Stimulated activated CD4-positive, alpha-beta T cell treated with anti-CD3 and anti-CD28 coated beads, Interleukin-2, amount 100 ng/mL, for 24 hours (primary cell): Measurements from ENCODE around the gene SMTNL2.
"Not testable (repeated sequence)": the region's sequence is repeated elsewhere in the genome, so short reads cannot be mapped to it uniquely, and the experiment has no call there.

ENCODE experiments used
- DNase-seq, 2 donors: peaks; one replicate each; pipeline ENCODE4 v3.0.0-alpha.2; 2020

SMTNL2 gene

DNA sequence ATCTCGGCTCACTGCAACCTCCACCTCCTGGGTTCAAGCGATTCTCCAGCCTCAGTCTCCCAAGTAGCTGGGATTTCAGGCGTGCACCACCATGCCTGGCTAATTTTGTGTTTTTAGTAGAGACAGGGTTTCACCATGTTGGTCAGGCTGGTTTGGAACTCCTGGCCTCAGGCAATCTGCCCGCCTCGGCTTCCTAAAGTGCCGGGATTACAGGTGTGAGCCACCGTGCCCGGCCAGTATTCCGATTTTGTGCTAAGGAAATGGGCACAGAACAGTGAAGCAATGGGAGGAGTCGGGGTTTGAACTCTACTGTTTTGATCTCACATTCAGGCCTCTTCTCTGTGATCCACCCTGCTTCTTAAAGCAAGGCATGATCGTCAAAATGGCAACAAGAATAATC, 20.4 kb downstream of the SMTNL2 start:
- not testable (repeated sequence) for DNase-seq

- no peak for DNase-seq
These were observed 21.5 kb downstream of the SMTNL2 start for GRCh38 chr17:4605826-4606225.

DNA sequence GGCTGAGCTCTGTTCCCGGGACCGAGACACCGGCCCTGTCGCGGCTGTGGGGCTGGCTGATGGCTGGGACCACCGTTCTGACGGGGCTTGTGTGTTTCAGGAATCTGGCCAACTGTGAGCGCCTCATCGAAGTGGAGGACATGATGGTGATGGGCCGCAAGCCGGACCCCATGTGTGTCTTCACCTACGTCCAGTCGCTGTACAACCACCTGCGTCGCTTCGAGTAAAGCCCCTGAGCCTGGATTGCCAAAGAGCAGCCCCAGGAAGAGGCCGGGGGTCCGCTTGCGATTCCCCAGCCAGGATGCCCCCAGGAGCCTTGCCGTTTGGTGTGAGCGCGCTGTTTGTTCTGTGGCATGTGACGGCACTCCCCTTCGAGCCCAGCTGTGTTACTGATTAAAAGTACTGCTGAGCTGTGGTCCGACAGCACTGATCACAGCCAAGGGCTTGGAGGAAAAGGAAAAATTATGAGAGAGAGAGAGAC, 23.0 kb downstream of the SMTNL2 start:
- DNase-seq: no peak

- DNase-seq: no peak
These were observed 23.5 kb downstream of the SMTNL2 start for GRCh38 chr17:4607773-4608187.

DNA sequence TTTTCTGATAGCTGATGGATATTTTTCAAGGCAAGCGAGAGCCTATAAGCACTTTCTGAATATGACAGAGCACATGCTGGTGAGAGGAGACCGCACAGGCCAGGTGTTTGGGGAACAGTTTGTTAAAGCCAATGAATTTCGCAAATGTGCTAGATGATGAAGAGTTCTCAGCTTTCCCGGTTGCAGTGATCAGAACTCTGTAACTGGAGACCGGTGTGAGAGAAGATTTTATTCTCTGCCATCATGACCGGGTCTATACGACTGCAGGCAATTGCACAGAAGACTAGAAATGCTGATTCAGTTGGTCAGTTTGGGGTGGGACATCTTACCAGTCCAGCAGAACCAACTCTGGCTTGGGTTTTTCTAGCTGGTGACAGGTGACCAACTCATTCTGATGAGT, 25.4 kb downstream of the SMTNL2 start:
- DNase-seq: no peak

GRCh38 chr17:4610162-4610561, 25.8 kb downstream of the SMTNL2 start:
- no peak for DNase-seq

- no peak for DNase-seq
These were observed 26.3 kb downstream of the SMTNL2 start for GRCh38 chr17:4610656-4611055.

GRCh38 chr17:4616476-4616875, 32.1 kb downstream of the SMTNL2 start:
- DNase-seq: no peak

GRCh38 chr17:4617090-4617489, 32.8 kb downstream of the SMTNL2 start:
- DNase-seq: no peak

DNA sequence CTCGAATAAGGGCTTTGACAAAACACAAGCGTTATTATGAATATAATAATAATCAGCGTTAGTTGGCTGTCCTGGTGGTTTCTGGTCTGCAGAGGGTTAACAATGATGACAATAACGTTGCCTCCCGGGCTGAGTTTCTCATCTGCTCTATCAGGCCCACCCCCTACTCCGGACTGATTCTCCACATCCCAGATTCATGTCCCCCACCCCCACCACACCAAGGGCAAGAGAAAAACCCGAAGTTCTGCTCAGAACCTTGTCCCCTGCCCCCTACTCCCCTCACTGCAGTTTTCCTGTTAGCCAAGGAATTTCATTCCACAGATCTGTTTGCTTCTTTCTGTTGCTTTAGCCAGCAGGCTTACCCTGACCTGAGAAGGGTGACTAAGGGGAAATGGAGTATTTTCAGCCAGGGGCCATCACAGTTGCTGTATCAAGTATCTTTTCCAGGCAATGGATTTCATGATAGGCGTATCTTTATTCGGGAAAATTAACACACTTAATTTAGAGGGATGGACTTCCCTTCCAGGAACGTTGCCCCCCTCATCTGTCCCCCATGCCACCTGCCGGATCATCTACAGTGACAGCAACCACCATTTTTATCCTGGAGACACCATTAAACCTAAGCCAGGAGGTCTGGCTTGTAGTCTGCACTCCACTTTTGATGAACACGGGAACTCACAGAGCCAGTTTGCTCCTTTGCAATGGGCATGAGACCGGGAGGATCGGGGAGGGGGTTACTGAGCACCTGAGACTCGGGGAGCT, 33.4 kb downstream of the SMTNL2 start:
- no peak for DNase-seq

DNA sequence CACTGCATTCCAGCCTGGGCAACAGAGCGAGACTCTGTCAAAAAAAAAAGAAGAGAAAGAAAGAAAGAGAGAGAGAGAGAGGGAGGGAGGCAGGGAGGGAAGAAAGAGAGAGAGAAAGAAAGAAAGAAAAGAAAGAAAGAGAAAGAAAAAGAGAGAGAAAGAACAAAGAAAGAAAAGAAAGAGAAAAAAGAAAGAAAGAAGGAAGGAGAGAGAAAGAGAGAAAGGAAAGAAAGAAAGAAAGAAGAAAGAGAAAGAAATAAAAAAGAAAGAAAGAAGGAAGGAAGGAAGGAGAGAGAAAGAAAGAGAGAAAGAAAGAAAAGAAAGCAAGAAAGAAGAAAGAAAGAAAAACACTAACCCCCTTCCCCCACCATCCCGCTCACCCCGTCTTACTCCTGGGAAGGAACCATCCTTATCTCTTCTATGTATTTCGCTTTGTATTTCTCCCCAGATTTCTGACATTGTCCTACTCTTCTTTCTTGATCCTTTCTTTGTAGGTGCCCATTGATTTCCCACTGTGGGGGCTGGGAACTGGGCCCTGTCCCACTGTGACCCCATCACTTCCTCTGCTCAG, 36.3 kb downstream of the SMTNL2 start:
- DNase-seq: no peak

GRCh38 chr17:4622375-4622774, 38.0 kb downstream of the SMTNL2 start:
- no peak for DNase-seq

- DNase-seq: no peak
These were observed 38.9 kb downstream of the SMTNL2 start for GRCh38 chr17:4623249-4623648.

DNA sequence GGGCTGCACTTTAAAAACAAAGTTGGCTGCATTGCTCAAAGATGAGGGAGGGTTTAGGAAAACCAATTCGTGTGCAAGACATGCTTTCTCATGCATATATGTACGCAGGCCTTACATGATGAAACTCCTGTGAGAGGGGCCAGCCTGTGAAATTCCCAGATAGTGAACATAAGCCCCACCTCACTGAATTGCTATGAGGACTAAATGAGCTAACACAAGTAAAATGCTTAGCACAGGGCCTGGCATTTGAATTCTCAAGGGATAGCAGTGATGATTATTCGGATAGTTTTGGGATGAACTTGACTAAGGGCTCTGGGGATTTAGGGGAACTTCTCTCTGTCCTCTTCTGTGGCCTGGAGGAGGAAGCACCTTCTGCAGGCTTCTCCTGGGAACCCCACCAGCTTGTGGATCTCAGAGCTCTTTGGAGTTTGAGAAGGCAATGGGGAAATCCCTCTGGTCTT, 40.2 kb downstream of the SMTNL2 start:
- not testable (repeated sequence) for DNase-seq

DNA sequence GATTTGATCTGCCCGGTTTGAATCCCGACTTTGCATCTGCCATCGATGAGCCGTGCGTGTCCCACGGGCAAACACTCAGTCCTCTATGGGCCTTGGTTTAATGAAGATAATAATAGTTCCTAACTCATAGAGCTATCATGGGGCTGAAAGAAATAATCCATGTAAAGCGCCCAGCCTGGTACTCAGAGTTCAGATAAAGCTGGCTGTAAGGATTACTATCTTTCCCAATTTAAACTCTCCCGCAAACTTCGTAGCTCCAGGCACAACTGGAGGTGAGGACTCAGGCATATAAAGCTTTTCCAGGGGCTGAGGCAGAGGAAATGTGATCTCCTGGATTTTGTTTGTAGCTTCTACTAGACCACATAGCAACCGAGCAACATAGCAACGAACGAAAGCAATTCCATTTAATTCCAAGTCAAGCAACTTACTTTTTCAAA, 40.9 kb downstream of the SMTNL2 start:
- no peak for DNase-seq

DNA sequence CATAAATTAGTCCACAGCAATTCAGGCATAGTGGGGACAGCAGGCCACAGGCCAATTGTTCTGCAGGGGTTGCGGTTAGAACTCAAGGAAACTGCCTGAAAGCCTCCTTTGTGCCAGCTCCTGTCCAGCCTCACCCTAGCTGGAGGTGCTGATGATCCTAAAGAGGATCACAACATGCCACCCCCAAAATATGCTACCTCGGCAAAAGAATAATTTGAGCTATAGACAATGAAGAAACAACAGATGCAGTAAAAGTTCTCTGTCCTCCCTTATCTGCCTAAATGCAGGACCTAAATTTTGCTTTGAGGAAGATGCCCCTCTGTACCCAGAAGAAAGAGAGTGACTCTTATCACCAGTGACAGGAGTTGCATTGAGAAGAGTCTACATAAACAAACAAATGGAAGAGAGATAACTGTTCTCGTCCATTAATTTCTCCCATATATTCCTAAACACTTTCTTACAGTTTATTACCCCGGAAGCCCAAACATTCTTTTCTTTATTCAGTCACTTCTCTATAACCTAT, 42.5 kb downstream of the SMTNL2 start:
- DNase-seq: no peak

- no peak for DNase-seq
These were observed 47.1 kb downstream of the SMTNL2 start for GRCh38 chr17:4631431-4631830.

GRCh38 chr17:4631836-4632580, 47.7 kb downstream of the SMTNL2 start:
- no peak for DNase-seq

- DNase-seq: no peak
These were observed 48.2 kb downstream of the SMTNL2 start for GRCh38 chr17:4632581-4632920.

DNA sequence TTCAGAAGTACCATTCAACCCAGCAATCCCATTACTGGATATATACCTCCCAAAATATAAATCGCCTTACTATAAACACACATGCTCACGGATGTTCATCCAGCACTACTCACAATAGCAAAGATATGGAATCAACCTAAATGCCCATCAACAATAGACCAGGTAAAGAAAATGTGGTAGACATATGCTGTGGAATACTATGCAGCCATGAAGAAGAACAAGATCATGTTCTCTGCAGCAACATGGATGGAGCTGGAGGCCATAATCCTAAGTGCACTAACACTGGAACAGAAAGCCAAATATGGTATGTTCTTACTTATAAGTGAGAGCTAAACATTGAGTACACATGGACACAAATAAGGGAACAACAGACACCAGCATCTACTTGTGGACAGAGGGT, 49.3 kb downstream of the SMTNL2 start:
- no peak for DNase-seq

GRCh38 chr17:4634976-4635375, 50.6 kb downstream of the SMTNL2 start:
- no peak for DNase-seq

DNA sequence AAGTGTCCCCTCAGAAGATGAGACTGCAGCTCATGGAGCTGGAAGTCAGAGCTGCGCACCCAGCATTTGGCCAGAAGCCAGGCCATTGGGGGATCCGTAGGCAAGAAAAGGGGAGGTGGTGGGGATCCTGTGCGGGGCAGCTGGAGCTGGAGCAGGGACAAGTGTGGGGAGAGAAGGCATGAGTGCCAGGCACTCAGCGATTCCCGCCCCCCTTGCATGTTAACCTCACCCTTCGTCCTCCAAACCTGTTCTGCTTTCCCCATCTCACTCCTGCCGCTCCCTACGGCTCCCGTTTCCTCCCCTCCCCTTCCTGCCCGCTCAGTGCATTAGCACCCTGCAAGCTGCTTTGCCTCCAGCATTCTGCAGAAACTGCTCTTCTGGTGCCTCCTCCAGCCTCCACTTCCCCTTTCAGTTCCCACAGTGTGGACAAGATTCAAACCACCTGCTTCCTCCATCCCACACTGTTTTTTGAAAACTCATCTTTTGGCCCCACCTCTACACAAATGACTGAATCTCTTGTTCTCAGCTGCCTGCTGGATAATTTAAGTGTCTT, 51.6 kb downstream of the SMTNL2 start:
- DNase-seq: no peak

- DNase-seq: no peak
These were observed 52.3 kb downstream of the SMTNL2 start for GRCh38 chr17:4636474-4637100.
